Right cardiac atrium (tissue), 5 donors: Measurements from ENCODE around the gene TRIM29. TPM values are rescaled to one million over a fixed set of nuclear protein-coding genes. Genes with fewer than 3 reads are reported as not detected.

ENCODE experiments used
- ATAC-seq, 2 donors: fragments of 200-7000 bp; cut with Tn5 transposase; one replicate each; pipeline versions ENCODE4 v1.8.0 to v1.9.1; 2020; ENCODE audit warnings: moderate library complexity in 2 of 2, mild to moderate bottlenecking in 1 of 2
- DNase-seq, 3 donors: peaks; one replicate each; pipeline ENCODE4 v3.0.0-alpha.2; 2020
- H3K27ac ChIP-seq: one replicate; pipeline ENCODE4 v1.5.1; 2013; ENCODE audit warnings: mild to moderate bottlenecking, low read length, control low read depth, moderate library complexity
- H3K27me3 ChIP-seq: one replicate; pipeline ENCODE4 v1.6.1; 2013; ENCODE audit not compliant: control insufficient read depth, insufficient read depth
- H3K4me1 ChIP-seq: one replicate; pipeline ENCODE4 v1.6.1; 2013; ENCODE audit warnings: low read length; ENCODE audit not compliant: control insufficient read depth, insufficient read depth
- H3K4me3 ChIP-seq: one replicate; pipeline ENCODE4 v1.5.1; 2013; ENCODE audit warnings: low read length, control low read depth
- H3K9me3 ChIP-seq: one replicate; pipeline ENCODE4 v1.6.1; 2013; ENCODE audit warnings: low read length; ENCODE audit not compliant: control insufficient read depth
- WGBS: extraction: QIAGEN DNeasy Blood & Tissue Kit; methylation state at CpG from one replicate; pipeline ENCODE4 v1.1.7; 2013; 5-methylcytosine and 5-hydroxymethylcytosine counted together
- intact Hi-C, 4 donors: fragments of 100-400 bp; cut with DNase I; formaldehyde crosslinking; loops; one replicate each; pipeline versions ENCODE4 v1.11.0 to v1.14.0; 2022 to 2023
- polyA plus RNA-seq: library from polyadenylated mRNA; stranded (reverse); fragments of 200-250 nt; gene quantifications from one replicate; pipeline ENCODE4 v1.2.3, GENCODE V29; 2013
- total RNA-seq, 4 donors: library from RNA; stranded (reverse); fragmentation: NEBNext Ultra II Directional; extraction: Animal tissue kit (Norgen Biotek cat#: 25700); gene quantifications; one replicate each; pipeline ENCODE4 v1.2.1, GENCODE V29; 2021
- donor health status: healthy with polysubstance abuse.
- donor health status: DM: no; HTN: yes; CAD: no.
- donor health status: DM: no; HTN: no; CAD: no.
- donor health status: DM: no; HTN: yes; CAD: no; lungs with severe emphysema.
- donor health status: DM: yes; HTN: yes; CAD: no.

Gene TRIM29
- total and polyA plus RNA-seq, 5 donors: 0.16 to 0.34 TPM; not detected in 3

- Histone ChIP-seq H3K27me3 (no peaks in the 10 kb centered on the region), H3K9me3 (no peaks in the 10 kb centered on the region), H3K4me1 (peaks cover 2% of the 10 kb centered on the region), H3K27ac (no peak overlapping the region), H3K4me3 (no peak overlapping the region)
- WGBS: 64% methylated on average over 6 of the region's 6 CpGs
- no peak for ATAC-seq
- intact Hi-C loops: no loop called here
- DNase-seq: peak in 1 of 3 donors; percentile 24
Observed at GRCh38 chr11:120089036-120090001, 48.6 kb downstream of the TRIM29 start.

- Histone ChIP-seq H3K27me3 (no peaks in the 10 kb centered on the region), H3K4me3 (no peak overlapping the region), H3K4me1 (peaks cover 2% of the 10 kb centered on the region), H3K27ac (no peak overlapping the region), H3K9me3 (no peaks in the 10 kb centered on the region)
- 92% methylated on average over 2 of the region's 2 CpGs for WGBS
- no peak for DNase-seq
- intact Hi-C loops: no loop called here
- no peak for ATAC-seq
Observed at GRCh38 chr11:120088056-120088455, 49.9 kb downstream of the TRIM29 start.

GRCh38 chr11:120086651-120087050 is 51.3 kb downstream of the TRIM29 start:
- H3K9me3 ChIP-seq: no peaks in the 10 kb centered on the region
- peaks cover 2% of the 10 kb centered on the region for H3K4me1 ChIP-seq
- intact Hi-C loops: no loop called here
- DNase-seq (no peak), ATAC-seq (no peak)
- H3K4me3 ChIP-seq: no peak overlapping the region
- H3K27ac ChIP-seq: no peak overlapping the region
- 60% methylated on average over 9 of the region's 9 CpGs for WGBS
- no peaks in the 10 kb centered on the region for H3K27me3 ChIP-seq

GRCh38 chr11:120079750-120080610 is 57.9 kb downstream of the TRIM29 start:
- Histone ChIP-seq H3K27ac (no peak overlapping the region), H3K27me3 (no peaks in the 10 kb centered on the region), H3K9me3 (no peaks in the 10 kb centered on the region), H3K4me3 (no peak overlapping the region), H3K4me1 (no peaks in the 10 kb centered on the region)
- 43% methylated on average over 18 of the region's 18 CpGs for WGBS
- DNase-seq (peak in 1 of 3 donors; percentile 53), ATAC-seq (peak; percentile 57 to 59)
- intact Hi-C loops: no loop called here

- H3K9me3 ChIP-seq: no peaks in the 10 kb centered on the region
- no peaks in the 10 kb centered on the region for H3K27me3 ChIP-seq
- intact Hi-C loops: no loop called here
- no peak overlapping the region for H3K27ac ChIP-seq
- ATAC-seq: no peak
- H3K4me3 ChIP-seq: no peak overlapping the region
- no peak for DNase-seq
- WGBS: 56% methylated on average over 5 of the region's 5 CpGs
- no peaks in the 10 kb centered on the region for H3K4me1 ChIP-seq
Observed at GRCh38 chr11:120078397-120078796, 59.5 kb downstream of the TRIM29 start.

- H3K4me3 ChIP-seq: no peak overlapping the region
- H3K4me1 ChIP-seq: no peaks in the 10 kb centered on the region
- no peak overlapping the region for H3K27ac ChIP-seq
- WGBS: 88% methylated on average over 3 of the region's 3 CpGs
- ATAC-seq: no peak
- no peak for DNase-seq
- intact Hi-C loops: no loop called here
- no peaks in the 10 kb centered on the region for H3K27me3 ChIP-seq
- no peaks in the 10 kb centered on the region for H3K9me3 ChIP-seq
Observed at GRCh38 chr11:120074076-120074475, 63.8 kb downstream of the TRIM29 start.

- ATAC-seq: no peak
- Histone ChIP-seq H3K27ac (no peak overlapping the region), H3K9me3 (no peaks in the 10 kb centered on the region), H3K27me3 (no peaks in the 10 kb centered on the region), H3K4me1 (no peaks in the 10 kb centered on the region), H3K4me3 (no peak overlapping the region)
- DNase-seq: no peak
- intact Hi-C loops: no loop called here
- WGBS: 82% methylated on average over 16 of the region's 16 CpGs
Observed at GRCh38 chr11:120073196-120073595, 64.7 kb downstream of the TRIM29 start.

- no peak overlapping the region for H3K4me3 ChIP-seq
- no peaks in the 10 kb centered on the region for H3K4me1 ChIP-seq
- intact Hi-C loops: no loop called here
- ATAC-seq: no peak
- WGBS: 31% methylated on average over 8 of the region's 8 CpGs
- no peak overlapping the region for H3K27ac ChIP-seq
- no peaks in the 10 kb centered on the region for H3K27me3 ChIP-seq
- H3K9me3 ChIP-seq: no peaks in the 10 kb centered on the region
- DNase-seq: no peak
Observed at GRCh38 chr11:120068114-120068573, 69.8 kb downstream of the TRIM29 start.

- Histone ChIP-seq H3K4me1 (no peaks in the 10 kb centered on the region), H3K27me3 (no peaks in the 10 kb centered on the region), H3K27ac (no peak overlapping the region), H3K9me3 (no peaks in the 10 kb centered on the region), H3K4me3 (no peak overlapping the region)
- no peak for DNase-seq
- intact Hi-C loops: no loop called here
- WGBS: 68% methylated on average over 8 of the region's 8 CpGs
- no peak for ATAC-seq
Observed at GRCh38 chr11:120067438-120068113, 70.3 kb downstream of the TRIM29 start.

GRCh38 chr11:120066738-120067437 is 71.0 kb downstream of the TRIM29 start:
- H3K27me3 ChIP-seq: no peaks in the 10 kb centered on the region
- WGBS: 78% methylated on average over 11 of the region's 11 CpGs
- no peak for DNase-seq
- no peaks in the 10 kb centered on the region for H3K9me3 ChIP-seq
- ATAC-seq: no peak
- H3K4me1 ChIP-seq: no peaks in the 10 kb centered on the region
- intact Hi-C loops: no loop called here
- no peak overlapping the region for H3K27ac ChIP-seq
- H3K4me3 ChIP-seq: no peak overlapping the region
